Central memory CD8-positive, alpha-beta T cell (primary cell): ENCODE results near the gene DGKH.
"Not testable (repeated sequence)": the region's sequence is repeated elsewhere in the genome, so short reads cannot be mapped to it uniquely, and the experiment has no call there.

Experiments
- ATAC-seq: fragments of 150-1000 bp; cut with Tn5 transposase; replicated peaks from 2 replicates; pipeline ENCODE4 v1.10.0; 2022; ENCODE audit warnings: mild to moderate bottlenecking, moderate FRiP score, moderate number of reproducible peaks; ENCODE audit not compliant: poor library complexity, severe bottlenecking; ENCODE audit errors: extremely low read depth
- DNase-seq, 2 donors: peaks; one replicate each; pipeline ENCODE4 v3.0.0; 2021; ENCODE audit warnings: low spot score in 2 of 2
- H3K27ac Mint-ChIP-seq: one replicate; pipeline ENCODE4 v1.8.0; 2022; ENCODE audit warnings: low read depth, mild to moderate bottlenecking, moderate library complexity, mixed read lengths
- H3K27me3 Mint-ChIP-seq: one replicate; pipeline ENCODE4 v1.8.0; 2022; ENCODE audit warnings: mixed read lengths
- H3K36me3 Mint-ChIP-seq: one replicate; pipeline ENCODE4 v1.8.0; 2022; ENCODE audit warnings: mild to moderate bottlenecking, moderate library complexity, mixed read lengths; ENCODE audit not compliant: insufficient read depth
- H3K4me1 Mint-ChIP-seq: one replicate; pipeline ENCODE4 v1.8.0; 2022; ENCODE audit warnings: mixed read lengths
- H3K4me3 Mint-ChIP-seq: one replicate; pipeline ENCODE4 v1.8.0; 2022; ENCODE audit warnings: mild to moderate bottlenecking, moderate library complexity, mixed read lengths
- H3K9me3 Mint-ChIP-seq: one replicate; pipeline ENCODE4 v1.8.0; 2022; ENCODE audit warnings: mixed read lengths

Gene DGKH

GRCh38 chr13:42219876-42220275 is 171.4 kb downstream of the DGKH start:
- H3K27ac Mint-ChIP-seq, result no peak overlapping the region
- no peaks in the 10 kb centered on the region for H3K4me1 Mint-ChIP-seq
- ATAC-seq, result no peak
- H3K27me3 Mint-ChIP-seq, result no peaks in the 10 kb centered on the region
- no peak overlapping the region for H3K4me3 Mint-ChIP-seq
- H3K9me3 Mint-ChIP-seq, result no peaks in the 10 kb centered on the region
- H3K36me3 Mint-ChIP-seq, result peaks cover 14% of the 10 kb centered on the region
- DNase-seq, result no peak

GRCh38 chr13:42221121-42221765 is 172.8 kb downstream of the DGKH start:
- Mint-ChIP-seq H3K36me3 (peaks cover 18% of the 10 kb centered on the region), H3K9me3 (no peaks in the 10 kb centered on the region), H3K4me1 (no peaks in the 10 kb centered on the region), H3K4me3 (no peak overlapping the region), H3K27me3 (no peaks in the 10 kb centered on the region), H3K27ac (no peak overlapping the region)
- DNase-seq, result no peak
- no peak for ATAC-seq

DNA sequence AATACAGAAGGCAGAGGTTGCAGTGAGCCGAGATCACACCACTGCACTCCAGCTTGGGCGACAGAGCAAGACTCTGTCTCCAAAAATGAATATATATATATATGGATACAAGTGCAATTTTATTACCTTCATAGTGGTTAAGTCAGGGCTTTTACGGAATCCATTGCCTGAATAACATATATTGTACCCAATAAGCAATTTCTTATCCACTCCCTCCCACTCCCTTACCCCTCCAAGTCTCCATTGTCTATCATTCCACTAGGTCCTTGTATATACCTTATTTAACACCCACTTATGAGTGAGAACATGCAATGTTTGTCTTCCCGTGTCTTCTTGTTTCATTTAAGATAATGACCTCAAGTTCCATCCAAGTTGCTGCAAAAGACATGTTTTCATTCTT is 175.2 kb downstream of the DGKH start:
- Mint-ChIP-seq H3K4me1 (no peaks in the 10 kb centered on the region), H3K36me3 (peaks cover 21% of the 10 kb centered on the region), H3K27me3 (no peaks in the 10 kb centered on the region), H3K4me3 (no peak overlapping the region), H3K9me3 (no peaks in the 10 kb centered on the region), H3K27ac (no peak overlapping the region)
- DNase-seq (no peak), ATAC-seq (no peak)

GRCh38 chr13:42225051-42225450 is 176.6 kb downstream of the DGKH start:
- Mint-ChIP-seq H3K27ac (no peak overlapping the region), H3K4me1 (no peaks in the 10 kb centered on the region), H3K36me3 (peaks cover 15% of the 10 kb centered on the region), H3K27me3 (no peaks in the 10 kb centered on the region), H3K4me3 (no peak overlapping the region), H3K9me3 (no peaks in the 10 kb centered on the region)
- no peak for DNase-seq
- ATAC-seq, result no peak

GRCh38 chr13:42226759-42227158 is 178.3 kb downstream of the DGKH start:
- not testable (repeated sequence) for H3K4me1 Mint-ChIP-seq, DNase-seq, ATAC-seq, H3K4me3 Mint-ChIP-seq, H3K27ac Mint-ChIP-seq, H3K9me3 Mint-ChIP-seq, H3K27me3 Mint-ChIP-seq
- peaks cover 10% of the 10 kb centered on the region for H3K36me3 Mint-ChIP-seq

- Mint-ChIP-seq H3K27ac (no peak overlapping the region), H3K36me3 (peaks cover 9% of the 10 kb centered on the region), H3K9me3 (no peaks in the 10 kb centered on the region), H3K4me3 (no peak overlapping the region), H3K4me1 (no peaks in the 10 kb centered on the region), H3K27me3 (no peaks in the 10 kb centered on the region)
- ATAC-seq, result no peak
- no peak for DNase-seq
Observed at GRCh38 chr13:42228527-42228926, 180.1 kb downstream of the DGKH start.

GRCh38 chr13:42229287-42229686 is 180.8 kb downstream of the DGKH start:
- Mint-ChIP-seq H3K9me3 (no peaks in the 10 kb centered on the region), H3K27ac (no peak overlapping the region), H3K36me3 (peaks cover 9% of the 10 kb centered on the region), H3K4me1 (no peaks in the 10 kb centered on the region), H3K27me3 (no peaks in the 10 kb centered on the region), H3K4me3 (no peak overlapping the region)
- DNase-seq (no peak), ATAC-seq (no peak)

- DNase-seq (no peak), ATAC-seq (no peak)
- Mint-ChIP-seq H3K36me3 (peaks cover 5% of the 10 kb centered on the region), H3K27ac (no peak overlapping the region), H3K27me3 (no peaks in the 10 kb centered on the region), H3K4me3 (no peak overlapping the region), H3K4me1 (no peaks in the 10 kb centered on the region), H3K9me3 (no peaks in the 10 kb centered on the region)
Observed at GRCh38 chr13:42232671-42233070, 184.2 kb downstream of the DGKH start.

GRCh38 chr13:42233726-42234125 is 185.3 kb downstream of the DGKH start:
- no peak for ATAC-seq
- Mint-ChIP-seq H3K4me3 (no peak overlapping the region), H3K36me3 (peaks cover 1% of the 10 kb centered on the region), H3K27ac (no peak overlapping the region), H3K4me1 (no peaks in the 10 kb centered on the region), H3K9me3 (no peaks in the 10 kb centered on the region), H3K27me3 (no peaks in the 10 kb centered on the region)
- no peak for DNase-seq

GRCh38 chr13:42239161-42239560 is 190.7 kb downstream of the DGKH start:
- H3K4me3 Mint-ChIP-seq, result no peak overlapping the region
- H3K27ac Mint-ChIP-seq, result no peak overlapping the region
- DNase-seq, result no peak
- H3K36me3 Mint-ChIP-seq, result peaks cover 5% of the 10 kb centered on the region
- no peaks in the 10 kb centered on the region for H3K4me1 Mint-ChIP-seq
- ATAC-seq, result no peak
- no peaks in the 10 kb centered on the region for H3K9me3 Mint-ChIP-seq
- H3K27me3 Mint-ChIP-seq, result no peaks in the 10 kb centered on the region

GRCh38 chr13:42239644-42240043 is 191.2 kb downstream of the DGKH start:
- H3K9me3 Mint-ChIP-seq, result no peaks in the 10 kb centered on the region
- ATAC-seq (no peak), DNase-seq (no peak)
- no peaks in the 10 kb centered on the region for H3K4me1 Mint-ChIP-seq
- no peak overlapping the region for H3K27ac Mint-ChIP-seq
- no peak overlapping the region for H3K4me3 Mint-ChIP-seq
- H3K36me3 Mint-ChIP-seq, result peaks cover 5% of the 10 kb centered on the region
- no peaks in the 10 kb centered on the region for H3K27me3 Mint-ChIP-seq

GRCh38 chr13:42246541-42246940 is 198.1 kb downstream of the DGKH start:
- no peak overlapping the region for H3K4me3 Mint-ChIP-seq
- H3K27ac Mint-ChIP-seq, result no peak overlapping the region
- no peak for ATAC-seq
- DNase-seq, result no peak
- peaks cover 5% of the 10 kb centered on the region for H3K36me3 Mint-ChIP-seq
- peaks cover 5% of the 10 kb centered on the region for H3K27me3 Mint-ChIP-seq
- no peaks in the 10 kb centered on the region for H3K4me1 Mint-ChIP-seq
- H3K9me3 Mint-ChIP-seq, result no peaks in the 10 kb centered on the region

- peaks cover 5% of the 10 kb centered on the region for H3K36me3 Mint-ChIP-seq
- no peak for DNase-seq
- no peak for ATAC-seq
- no peak overlapping the region for H3K27ac Mint-ChIP-seq
- peaks cover 11% of the 10 kb centered on the region for H3K27me3 Mint-ChIP-seq
- no peaks in the 10 kb centered on the region for H3K9me3 Mint-ChIP-seq
- no peaks in the 10 kb centered on the region for H3K4me1 Mint-ChIP-seq
- no peak overlapping the region for H3K4me3 Mint-ChIP-seq
Observed at GRCh38 chr13:42247883-42248282, 199.4 kb downstream of the DGKH start.

GRCh38 chr13:42255886-42256285 is 207.4 kb downstream of the DGKH start:
- no peaks in the 10 kb centered on the region for H3K9me3 Mint-ChIP-seq
- no peak for DNase-seq
- no peak for ATAC-seq
- H3K27ac Mint-ChIP-seq, result no peak overlapping the region
- H3K4me3 Mint-ChIP-seq, result no peak overlapping the region
- H3K36me3 Mint-ChIP-seq, result no peaks in the 10 kb centered on the region
- H3K4me1 Mint-ChIP-seq, result no peaks in the 10 kb centered on the region
- H3K27me3 Mint-ChIP-seq, result peaks cover 12% of the 10 kb centered on the region
